GM06990 (cell line): Measurements from ENCODE around the gene COL18A1.
"Not testable (repeated sequence)": the region's sequence is repeated elsewhere in the genome, so short reads cannot be mapped to it uniquely, and the experiment has no call there.

Experiments used
- DNase-seq: peaks from one replicate; pipeline ENCODE4 v3.0.0-alpha.2; 2011; ENCODE audit not compliant: insufficient read length; ENCODE audit errors: extremely low read depth
- H3K27me3 ChIP-seq: replicated peaks from 2 replicates; pipeline ENCODE4 v1.6.0; 2011; ENCODE audit warnings: low read length; ENCODE audit not compliant: control insufficient read depth, insufficient read depth
- H3K36me3 ChIP-seq: 2 replicates; pipeline ENCODE4 v1.5.1; 2011; ENCODE audit warnings: low read length; ENCODE audit not compliant: control insufficient read depth, insufficient read depth
- H3K4me3 ChIP-seq: replicated peaks from 2 replicates; pipeline ENCODE4 v1.5.1; 2011; ENCODE audit warnings: low read depth, mild to moderate bottlenecking, control low read depth, low read length
- CTCF ChIP-seq: IDR thresholded peaks from 2 replicates; pipeline ENCODE4 v1.5.1; 2011; ENCODE audit warnings: low read length, control low read depth, mild to moderate bottlenecking, inconsistent platforms; ENCODE audit not compliant: insufficient read depth, poor library complexity, severe bottlenecking

Gene COL18A1

GRCh38 chr21:45528981-45529784 is 124.2 kb downstream of the COL18A1 start:
- TF ChIP-seq CTCF = no peak
- Histone ChIP-seq H3K27me3 (no peaks in the 10 kb centered on the region), H3K36me3 (peaks cover 26% of the 10 kb centered on the region), H3K4me3 (no peak overlapping the region)
- DNase-seq = no peak

- H3K27me3 ChIP-seq = no peaks in the 10 kb centered on the region
- peaks cover 24% of the 10 kb centered on the region for H3K36me3 ChIP-seq
- DNase-seq = no peak
- H3K4me3 ChIP-seq = no peak overlapping the region
- no peak for TF ChIP-seq CTCF
These were observed 124.9 kb downstream of the COL18A1 start for GRCh38 chr21:45529785-45530422.

- Histone ChIP-seq H3K4me3 (no peak overlapping the region), H3K36me3 (peaks cover 19% of the 10 kb centered on the region), H3K27me3 (no peaks in the 10 kb centered on the region)
- no peak for TF ChIP-seq CTCF
- no peak for DNase-seq
These were observed 125.6 kb downstream of the COL18A1 start for GRCh38 chr21:45530423-45531113.

GRCh38 chr21:45531114-45531392 is 126.1 kb downstream of the COL18A1 start:
- not testable (repeated sequence) for H3K4me3 ChIP-seq, H3K27me3 ChIP-seq, DNase-seq
- H3K36me3 ChIP-seq = peaks cover 19% of the 10 kb centered on the region

GRCh38 chr21:45531393-45532215 is 126.6 kb downstream of the COL18A1 start:
- H3K36me3 ChIP-seq = peaks cover 19% of the 10 kb centered on the region
- no peaks in the 10 kb centered on the region for H3K27me3 ChIP-seq
- DNase-seq = no peak
- H3K4me3 ChIP-seq = no peak overlapping the region
- no peak for TF ChIP-seq CTCF
